Raji (cell line): ENCODE results near the gene SPINT1.

Experiments
- POLR2A ChIP-seq: IDR thresholded peaks from 2 replicates; pipeline ENCODE4 v1.6.1; 2011; ENCODE audit warnings: low read depth, low read length, control low read depth; ENCODE audit not compliant: insufficient read depth

The SPINT1 gene

GRCh38 chr15:40821195-40821594 is 22.7 kb upstream of the SPINT1 start:
- no peak for TF ChIP-seq POLR2A

- no peak for TF ChIP-seq POLR2A
Measured at GRCh38 chr15:40823572-40824343, 20.1 kb upstream of the SPINT1 start.

- TF ChIP-seq POLR2A = no peak
Measured at GRCh38 chr15:40825661-40826422, 18.0 kb upstream of the SPINT1 start.

- TF ChIP-seq POLR2A = no peak
Measured at GRCh38 chr15:40826423-40827075, 17.3 kb upstream of the SPINT1 start.

GRCh38 chr15:40828447-40829036 is 15.3 kb upstream of the SPINT1 start, which contains the start of gene PPP1R14D:
TSS of gene PPP1R14D (minus strand) at chr15:40828708. CDS start at chr15:40828641, 67 bp downstream.
- TF ChIP-seq POLR2A = no peak

GRCh38 chr15:40829115-40829514 is 14.7 kb upstream of the SPINT1 start:
- no peak for TF ChIP-seq POLR2A

- TF ChIP-seq POLR2A = no peak
Measured at GRCh38 chr15:40830884-40831283, 13.0 kb upstream of the SPINT1 start.

- no peak for TF ChIP-seq POLR2A
Measured at GRCh38 chr15:40831861-40832260, 12.0 kb upstream of the SPINT1 start.

GRCh38 chr15:40832903-40833302 is 10.9 kb upstream of the SPINT1 start:
- no peak for TF ChIP-seq POLR2A

- no peak for TF ChIP-seq POLR2A
Measured at GRCh38 chr15:40836020-40836419, 7.8 kb upstream of the SPINT1 start.

GRCh38 chr15:40838756-40839155 is 5.1 kb upstream of the SPINT1 start:
- TF ChIP-seq POLR2A = no peak

GRCh38 chr15:40841741-40842140 is 2.1 kb upstream of the SPINT1 start:
- no peak for TF ChIP-seq POLR2A

GRCh38 chr15:40843261-40843884 is 475 bp upstream of the SPINT1 start:
- no peak for TF ChIP-seq POLR2A

- TF ChIP-seq POLR2A = no peak
Measured at GRCh38 chr15:40844696-40845030, 815 bp downstream of the SPINT1 start.

GRCh38 chr15:40845036-40845435 is 1.2 kb downstream of the SPINT1 start:
- TF ChIP-seq POLR2A = no peak
